ENCODE measurements around the gene INPP5E.

GRCh38 chr9:136485049-136486045 is 45.7 kb upstream of the INPP5E start:
- TF ChIP-seq CTCF (IDR thresholded peaks at IDR 0.05) (peak; percentile 84), EZH2 (IDR thresholded peaks at IDR 0.05; ENCODE audit: borderline replicate concordance, insufficient read depth, low read depth, low read length, poor library complexity, severe bottlenecking) (no peak)
